Coronary artery (tissue), 2 donors: Measurements from ENCODE around the gene PCK1.
A peak's percentile ranks its signal among the peaks of the same experiment; 100 is the strongest.
"Not testable (repeated sequence)": the region's sequence is repeated elsewhere in the genome, so short reads cannot be mapped to it uniquely, and the experiment has no call there.

Experiments used
- DNase-seq: peaks from one replicate; pipeline ENCODE4 v3.0.0-alpha.2; 2017; ENCODE audit warnings: low spot score
- H3K27ac ChIP-seq, 2 donors: fragments of 200-600 bp; sonication (generic); one replicate each; pipeline ENCODE4 v1.5.1; 2016 to 2019
- H3K4me3 ChIP-seq: fragments of 200-600 bp; sonication (generic); 2 replicates; pipeline ENCODE4 v1.5.1; 2016; ENCODE audit warnings: mild to moderate bottlenecking, moderate library complexity
- CTCF ChIP-seq: fragments of 200-600 bp; sonication (generic); IDR thresholded peaks from one replicate; pipeline ENCODE4 v1.5.1; 2019; ENCODE audit warnings: antibody characterized with exemption

Gene PCK1

GRCh38 chr20:57560554-57561355, at the start of gene PCK1:
Gene PCK1 (plus strand): TSS chr20:57561110. CDS start chr20:57561412, 302 bp downstream.
- no peak for DNase-seq
- Histone ChIP-seq H3K27ac (no peak within 1 kb of the TSS), H3K4me3 (no peak within 1 kb of the TSS)
- no peak for TF ChIP-seq CTCF

GRCh38 chr20:57511709-57512108, 49.2 kb upstream of the PCK1 start:
- not testable (repeated sequence) for H3K27ac ChIP-seq, DNase-seq, H3K4me3 ChIP-seq

DNA sequence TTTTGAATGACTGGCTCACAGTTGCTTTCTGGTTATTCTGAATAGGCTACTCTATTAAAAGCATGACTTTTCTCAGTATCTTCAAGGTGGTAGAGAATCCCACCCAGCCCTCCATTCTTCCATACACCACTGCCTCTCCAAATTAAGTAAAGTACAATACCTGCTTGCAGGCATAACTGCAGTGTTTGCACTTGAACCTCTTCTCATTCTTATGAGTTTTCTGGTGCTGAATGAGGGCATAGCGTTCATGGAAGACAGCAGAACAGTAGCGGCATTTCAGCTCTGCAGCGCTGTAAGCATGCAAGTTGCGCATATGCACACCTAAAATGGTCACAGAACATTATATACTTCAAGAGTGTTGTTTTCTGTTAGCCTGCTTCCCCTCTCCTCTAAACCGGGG, 48.5 kb upstream of the PCK1 start:
- no peak for TF ChIP-seq CTCF
- Histone ChIP-seq H3K27ac (no peak overlapping the region), H3K4me3 (no peak overlapping the region)
- no peak for DNase-seq

DNA sequence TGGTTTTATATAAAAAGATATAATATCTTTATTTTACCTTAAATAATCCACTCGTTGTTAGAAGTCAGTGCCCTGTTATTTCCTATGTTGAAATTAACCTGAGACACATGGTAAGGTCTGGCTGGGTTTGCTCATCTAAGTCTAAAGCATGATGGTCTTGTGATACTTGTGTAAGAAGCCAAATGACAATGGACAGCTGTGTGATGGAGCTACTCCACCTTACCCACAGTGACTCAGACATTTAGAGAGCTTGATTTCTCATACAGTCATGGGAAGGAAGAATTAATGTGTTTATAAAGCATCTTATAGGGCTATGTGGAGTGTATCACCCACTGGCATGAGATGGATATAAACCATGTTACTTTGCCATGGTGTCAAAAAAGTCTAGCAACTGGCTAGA, 47.7 kb upstream of the PCK1 start:
- H3K4me3 ChIP-seq = no peak overlapping the region
- no peak for DNase-seq
- no peak for TF ChIP-seq CTCF
- H3K27ac ChIP-seq = no peak overlapping the region

DNA sequence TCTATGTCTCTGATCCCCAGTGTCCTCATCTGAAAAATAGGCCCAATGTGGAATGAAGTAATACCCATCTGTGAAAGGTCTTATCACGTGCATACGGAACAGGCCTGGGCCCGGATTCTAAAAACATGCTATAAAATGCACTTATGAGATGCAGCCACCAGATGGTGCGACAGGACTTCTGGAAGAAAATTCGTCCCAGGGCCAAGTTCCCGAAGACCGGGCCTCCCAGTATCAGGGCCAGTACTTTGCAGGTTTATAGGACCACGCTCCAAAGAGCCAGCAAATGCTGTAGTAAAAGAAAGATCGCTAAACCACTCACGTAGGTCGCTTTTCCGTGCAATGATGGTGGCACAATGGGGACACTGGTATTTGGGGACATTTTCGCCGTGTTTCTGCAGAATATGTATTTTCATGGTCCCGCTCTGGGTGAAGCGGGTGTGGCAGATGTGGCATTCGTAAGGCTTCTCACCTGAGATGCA, 46.6 kb upstream of the PCK1 start:
- TF ChIP-seq CTCF = peak; percentile 79
- no peak for DNase-seq
- H3K4me3 ChIP-seq = no peak overlapping the region
- no peak overlapping the region for H3K27ac ChIP-seq

DNA sequence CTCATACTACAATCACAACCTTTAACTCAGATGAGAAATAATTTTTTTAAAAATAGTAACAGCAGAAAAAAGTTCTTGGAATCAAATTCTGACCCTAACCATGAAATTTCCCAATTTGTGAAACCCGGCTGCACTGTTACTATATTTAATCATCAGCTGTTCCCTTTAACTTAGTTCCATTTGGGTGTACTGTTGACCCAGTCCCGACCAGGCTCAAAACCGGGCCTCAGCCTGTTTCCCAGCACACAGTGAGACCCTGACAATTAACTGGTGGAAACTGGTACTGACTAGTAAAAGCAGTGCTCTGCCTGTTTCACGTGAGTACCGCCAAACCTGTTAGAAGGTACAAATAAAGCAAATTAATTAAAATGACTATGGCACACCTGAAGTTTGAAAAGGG, 43.0 kb upstream of the PCK1 start:
- Histone ChIP-seq H3K4me3 (no peak overlapping the region), H3K27ac (no peak overlapping the region)
- DNase-seq = no peak
- no peak for TF ChIP-seq CTCF

DNA sequence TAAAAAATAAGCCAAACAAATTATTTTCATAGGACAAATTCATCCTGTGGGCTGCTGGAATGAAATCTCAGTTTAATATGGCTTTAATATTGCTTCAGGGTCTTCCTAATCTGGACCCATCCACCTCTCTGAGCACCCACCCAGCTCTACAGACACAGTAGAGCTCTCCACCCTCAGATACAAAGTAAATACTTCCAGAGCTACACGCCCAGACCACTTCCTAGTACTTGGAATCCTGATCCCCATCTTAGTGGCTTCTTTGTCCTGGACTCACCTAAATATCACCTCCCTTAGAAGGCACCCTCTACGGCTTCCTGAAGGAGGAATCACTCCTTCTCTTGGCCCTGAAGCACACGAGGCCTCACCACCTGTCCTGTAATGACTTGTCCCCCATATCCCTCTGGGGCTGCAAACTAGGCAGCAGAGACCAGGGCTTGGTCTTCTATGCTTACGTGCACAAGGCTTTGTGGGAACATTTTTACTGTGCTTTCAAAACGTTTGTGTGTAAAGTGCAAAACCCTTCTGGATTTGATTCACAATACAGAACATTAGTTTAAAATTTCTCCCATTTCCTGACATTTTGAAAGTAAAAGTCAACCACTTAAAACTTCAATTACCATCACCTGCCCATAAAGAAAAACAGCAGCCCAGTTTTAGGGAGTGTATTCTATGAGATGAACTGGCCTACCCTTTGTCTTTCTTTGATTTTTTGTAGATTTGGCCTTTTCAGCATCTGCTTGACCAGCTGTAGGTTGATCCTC, 38.4 kb upstream of the PCK1 start:
- TF ChIP-seq CTCF = no peak
- H3K4me3 ChIP-seq = no peak overlapping the region
- H3K27ac ChIP-seq = no peak overlapping the region
- DNase-seq = no peak
